OCI-LY7 (cell line): ENCODE results near the gene RHBDD1.

Experiments
- CTCF ChIP-seq: fragments of 200-600 bp; sonication (generic); conservative IDR thresholded peaks from 2 replicates; pipeline ENCODE4 v1.5.1; 2014; ENCODE audit warnings: mild to moderate bottlenecking, antibody characterized with exemption, low read length, moderate library complexity, mixed read lengths
- EZH2phosphoT487 ChIP-seq: fragments of 200-600 bp; sonication (generic); IDR thresholded peaks from 2 replicates; pipeline ENCODE4 v1.6.1; 2018; ENCODE audit warnings: low read depth, borderline replicate concordance, mild to moderate bottlenecking, mixed run types, antibody characterized with exemption, low read length, moderate library complexity, mixed read lengths

- TF ChIP-seq CTCF: no peak
- no peak for TF ChIP-seq EZH2phosphoT487
Measured at GRCh38 chr2:227004482-227004881, 168.6 kb downstream of the RHBDD1 start.
